Stimulated activated CD8-positive, alpha-beta memory T cell treated with anti-CD3 and anti-CD28 coated beads, Interleukin-7, amount 100 ng/mL, for 4 hours (primary cell): ENCODE measurements around the gene PLXNA2.
A peak's percentile ranks its signal among the peaks of the same experiment; 100 is the strongest.

ENCODE experiments used
- DNase-seq, 2 donors: peaks; one replicate each; pipeline ENCODE4 v3.0.0-alpha.2; 2020; ENCODE audit warnings: low read depth in 2 of 2

PLXNA2 gene

GRCh38 chr1:208268541-208269337 lies 24.6 kb upstream of the PLXNA2 start:
- DNase-seq = no peak

DNA sequence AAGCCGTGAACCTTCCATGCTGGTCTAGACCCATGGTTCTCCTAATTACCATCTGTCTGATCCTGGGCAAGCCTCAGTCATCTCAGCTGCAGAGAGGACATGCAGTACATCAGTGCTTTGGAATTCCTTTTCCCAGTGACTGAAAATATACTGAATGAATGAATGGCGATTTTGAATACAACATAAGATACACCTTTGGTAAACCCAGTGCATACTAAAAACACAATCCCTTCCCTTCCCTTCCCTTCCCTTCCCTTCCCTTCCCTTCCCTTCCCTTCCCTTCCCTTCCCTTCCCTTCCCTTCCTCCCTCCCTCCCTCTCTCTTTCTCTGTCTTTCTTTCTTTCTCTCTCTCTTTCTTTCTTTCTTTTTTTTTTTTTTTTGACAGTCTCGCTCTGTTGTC lies 21.3 kb upstream of the PLXNA2 start:
- DNase-seq = no peak

DNA sequence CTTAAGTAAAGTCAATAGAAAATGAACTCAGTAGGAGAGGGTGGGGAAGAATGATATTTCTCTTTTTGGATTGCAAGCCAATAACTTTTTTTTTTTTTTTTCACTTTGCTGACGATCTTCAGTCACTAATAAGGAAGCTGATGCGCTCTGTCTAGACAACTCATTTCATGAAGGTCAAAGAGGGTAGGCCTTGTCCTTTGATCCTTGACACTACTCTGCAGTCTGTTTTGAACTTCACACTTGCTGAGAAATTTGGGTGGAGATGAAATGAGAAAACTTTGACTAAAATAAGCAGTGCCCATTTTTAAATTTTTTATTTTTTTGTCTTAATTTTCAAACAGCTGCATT lies 20.9 kb upstream of the PLXNA2 start:
- no peak for DNase-seq

- DNase-seq = no peak
Observed at GRCh38 chr1:208264469-208265121, 20.4 kb upstream of the PLXNA2 start.

DNA sequence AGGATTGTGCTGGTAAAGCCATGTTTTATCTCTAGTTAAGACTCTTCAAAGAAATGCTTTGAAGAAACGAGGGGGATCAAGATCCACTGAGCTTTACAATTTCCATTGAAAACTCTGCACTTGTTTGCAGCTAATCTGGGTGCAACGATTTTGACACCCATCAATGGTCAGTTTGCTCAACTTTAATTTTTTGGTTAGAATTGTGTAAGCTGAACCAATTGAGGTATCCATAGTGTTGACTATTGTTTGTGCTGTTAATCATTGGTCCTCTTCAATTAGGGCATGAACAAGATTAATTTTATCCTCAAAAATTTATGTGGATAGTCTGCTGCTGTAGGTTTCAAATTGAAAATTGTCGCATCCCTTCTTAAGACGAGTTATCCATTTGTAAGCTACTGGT lies 17.7 kb upstream of the PLXNA2 start:
- no peak for DNase-seq

GRCh38 chr1:208258277-208258676 lies 14.1 kb upstream of the PLXNA2 start:
- DNase-seq = no peak

- DNase-seq = no peak
Observed at GRCh38 chr1:208257351-208257750, 13.2 kb upstream of the PLXNA2 start.

GRCh38 chr1:208256556-208256955 lies 12.4 kb upstream of the PLXNA2 start:
- no peak for DNase-seq

DNA sequence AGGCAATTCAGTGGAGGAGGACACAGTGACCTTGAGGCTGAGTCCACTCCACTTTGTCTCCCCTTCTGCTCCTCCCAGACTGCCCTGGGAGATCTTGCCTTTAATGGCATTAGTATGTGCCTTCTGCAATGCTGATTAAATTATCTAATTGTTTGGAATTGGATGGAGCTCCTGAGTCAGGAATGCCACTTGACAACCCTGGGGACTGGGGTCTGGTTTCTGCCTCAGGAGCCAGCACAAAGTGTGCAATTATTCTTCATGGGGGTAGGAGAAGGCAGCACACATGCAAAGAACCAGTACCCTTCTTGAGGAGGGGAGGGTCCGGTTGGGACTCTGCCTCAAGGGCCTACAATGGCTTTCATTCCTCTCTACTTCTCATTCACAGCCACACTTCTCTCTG lies 11.9 kb upstream of the PLXNA2 start:
- no peak for DNase-seq

DNA sequence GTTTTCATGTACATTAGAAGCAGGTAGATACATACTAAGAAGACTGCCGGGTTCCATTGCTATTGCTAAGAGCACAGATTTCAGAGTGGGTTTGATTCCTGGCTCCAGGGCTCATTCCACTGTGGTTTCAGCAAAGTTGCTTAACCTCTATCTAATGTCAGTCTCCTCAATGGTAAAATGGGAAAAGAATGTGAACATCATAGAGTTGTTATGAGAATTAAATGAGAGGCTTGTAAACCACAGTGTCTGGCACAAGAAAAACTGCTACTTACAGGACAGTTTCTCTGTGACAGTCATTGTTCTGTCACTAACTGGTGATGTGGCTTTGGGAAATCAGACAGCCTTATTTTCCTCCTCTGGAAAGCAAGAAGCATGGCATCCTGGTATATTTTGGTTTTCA lies 10.7 kb upstream of the PLXNA2 start:
- no peak for DNase-seq

- DNase-seq = no peak
Observed at GRCh38 chr1:208254376-208254775, 10.2 kb upstream of the PLXNA2 start.

- DNase-seq = no peak
Observed at GRCh38 chr1:208252836-208253576, 8.8 kb upstream of the PLXNA2 start.

- DNase-seq = no peak
Observed at GRCh38 chr1:208251911-208252835, 8.0 kb upstream of the PLXNA2 start.

DNA sequence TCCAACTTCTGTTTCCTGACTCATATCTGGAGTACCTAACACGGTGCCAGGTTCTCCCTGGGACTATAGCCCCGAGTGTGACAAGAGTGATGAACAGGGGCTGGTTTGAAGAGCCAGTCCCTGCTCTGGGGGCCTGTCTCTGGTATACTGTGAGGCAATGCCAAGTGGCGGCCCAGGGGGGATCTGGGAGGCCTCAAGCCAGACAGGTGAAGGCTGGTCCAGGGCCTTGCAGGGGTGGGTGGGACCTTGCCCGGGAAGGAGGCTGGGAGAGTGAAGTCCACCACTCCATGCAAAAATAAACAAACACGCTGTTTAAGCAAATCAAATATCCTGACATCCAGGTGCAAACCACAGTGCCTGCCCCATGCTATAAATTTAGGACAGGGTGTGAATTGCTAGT lies 6.8 kb upstream of the PLXNA2 start:
- DNase-seq = no peak

- DNase-seq = no peak
Observed at GRCh38 chr1:208250613-208251012, 6.4 kb upstream of the PLXNA2 start.

DNA sequence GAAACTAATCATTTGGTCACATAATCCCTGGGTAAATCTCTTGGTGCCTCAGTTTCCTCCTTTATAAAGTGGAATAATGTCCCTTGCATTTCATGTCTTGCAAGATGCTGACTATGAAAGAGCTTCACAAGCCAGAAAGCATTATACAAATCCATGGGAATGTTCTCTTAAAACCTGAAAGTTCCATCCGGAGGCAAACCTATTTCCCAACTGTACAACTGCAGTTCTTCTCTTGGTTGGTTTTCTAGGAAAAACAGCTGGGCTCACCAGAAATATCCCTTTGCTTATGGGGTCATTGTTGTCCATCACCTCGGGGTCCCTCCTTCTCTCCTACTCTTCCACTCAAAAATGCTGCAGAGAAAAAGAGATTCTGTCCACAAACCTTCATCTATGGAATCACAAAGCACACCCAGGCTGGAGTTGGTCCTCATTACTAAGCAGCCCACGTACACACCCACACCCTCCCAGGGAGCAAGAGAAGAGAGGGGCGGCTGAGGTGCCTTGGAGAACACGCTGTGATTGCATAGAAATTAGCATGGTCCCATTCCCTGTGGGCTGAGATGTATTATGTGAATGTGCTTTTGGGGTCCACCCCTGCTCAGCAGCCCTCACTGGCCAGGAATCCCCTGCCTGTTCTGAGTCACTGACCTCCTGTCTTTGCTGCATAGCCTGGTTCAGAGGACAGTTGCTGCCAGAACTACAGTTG lies 5.0 kb upstream of the PLXNA2 start:
- DNase-seq = no peak

GRCh38 chr1:208248307-208248801 lies 4.2 kb upstream of the PLXNA2 start:
- DNase-seq = no peak

DNA sequence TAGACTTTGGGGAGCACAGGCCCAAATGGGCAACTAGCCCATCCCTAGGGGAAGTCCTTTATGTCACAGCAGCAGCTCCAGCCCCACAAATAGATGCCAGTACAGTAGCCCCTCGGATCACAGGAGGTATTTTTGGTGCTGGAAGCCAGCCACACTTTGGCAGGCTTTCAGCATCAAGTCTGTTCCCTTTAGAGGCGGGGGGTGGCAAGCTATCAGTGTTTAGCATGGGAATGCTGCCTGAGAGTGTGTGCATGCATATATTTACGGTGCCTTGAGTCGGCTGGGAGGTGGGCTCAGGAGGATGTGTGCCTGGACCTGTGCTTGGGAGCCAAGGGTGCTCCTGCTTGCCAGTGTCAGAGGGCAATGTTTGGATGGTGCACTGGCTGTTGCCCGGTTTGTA lies 3.5 kb upstream of the PLXNA2 start:
- no peak for DNase-seq

GRCh38 chr1:208245185-208245705 lies 1.1 kb upstream of the PLXNA2 start:
- peak; percentile 55 to 66 for DNase-seq

- DNase-seq = peak in 1 of 2 donors; percentile 30
Observed at GRCh38 chr1:208243527-208243966, 637 bp downstream of the PLXNA2 start.
